ENCODE measurements around the gene JCAD. TPM values are rescaled to one million over a fixed set of nuclear protein-coding genes. Genes with fewer than 3 reads are reported as not detected.
"Not testable (repeated sequence)": the region's sequence is repeated elsewhere in the genome, so short reads cannot be mapped to it uniquely, and the experiment has no call there.

The JCAD gene, protein sequence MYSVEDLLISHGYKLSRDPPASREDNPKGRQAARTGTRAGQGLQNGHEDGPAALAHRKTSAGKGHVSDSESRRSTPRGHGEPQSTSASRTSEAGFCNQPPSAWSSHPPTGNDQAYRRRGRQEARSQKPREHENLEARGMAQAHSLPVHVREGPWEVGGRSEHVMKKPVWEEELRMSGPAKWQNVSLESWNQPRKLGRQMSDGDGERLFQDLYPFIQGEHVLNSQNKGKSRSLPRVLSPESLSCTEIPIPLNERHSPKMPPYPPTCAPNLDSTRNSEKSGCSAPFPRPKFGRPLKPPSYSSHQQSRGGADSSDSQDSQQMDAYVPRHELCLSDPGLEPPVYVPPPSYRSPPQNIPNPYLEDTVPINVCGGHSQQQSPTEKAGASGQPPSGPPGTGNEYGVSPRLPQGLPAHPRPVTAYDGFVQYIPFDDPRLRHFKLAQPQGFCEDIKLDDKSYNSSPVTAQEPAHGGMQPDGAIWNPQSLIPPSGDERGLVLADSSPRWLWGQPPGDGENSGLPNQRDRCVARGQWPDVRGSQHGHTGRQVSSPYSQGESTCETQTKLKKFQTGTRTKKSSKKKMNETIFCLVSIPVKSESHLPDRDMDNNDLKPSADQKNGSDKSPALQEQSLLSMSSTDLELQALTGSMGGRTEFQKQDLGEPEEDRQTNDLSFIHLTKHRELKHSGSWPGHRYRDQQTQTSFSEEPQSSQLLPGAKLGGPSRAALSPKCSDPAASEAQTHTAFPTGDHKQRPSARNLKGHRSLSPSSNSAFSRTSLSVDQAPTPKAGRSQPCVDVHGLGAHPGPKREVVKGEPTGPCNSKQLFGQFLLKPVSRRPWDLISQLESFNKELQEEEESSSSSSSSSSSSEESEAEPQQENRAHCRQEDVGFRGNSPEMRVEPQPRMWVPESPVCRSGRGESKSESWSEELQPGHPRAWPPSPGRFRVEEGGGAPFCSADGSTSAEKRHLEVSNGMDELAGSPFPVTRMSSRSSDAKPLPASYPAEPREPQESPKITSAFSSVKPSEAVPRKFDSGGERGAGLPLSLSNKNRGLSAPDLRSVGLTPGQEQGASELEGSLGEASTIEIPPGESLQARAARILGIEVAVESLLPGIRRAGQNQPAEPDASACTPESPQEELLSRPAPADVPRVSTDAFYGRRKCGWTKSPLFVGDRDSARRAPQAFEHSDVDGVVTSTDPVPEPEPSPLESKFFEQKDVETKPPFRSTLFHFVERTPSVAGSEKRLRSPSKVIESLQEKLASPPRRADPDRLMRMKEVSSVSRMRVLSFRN (N-terminal part only)
- total RNA-seq (ENCODE audit: low replicate concordance), result 11.0 and 31.0 TPM in 2 replicates
- long read RNA-seq, partial matches to known transcripts, result 0 of 4 reads
- long read RNA-seq, other reads (novel, unspliced or antisense), result 4 of 4 reads

DNA sequence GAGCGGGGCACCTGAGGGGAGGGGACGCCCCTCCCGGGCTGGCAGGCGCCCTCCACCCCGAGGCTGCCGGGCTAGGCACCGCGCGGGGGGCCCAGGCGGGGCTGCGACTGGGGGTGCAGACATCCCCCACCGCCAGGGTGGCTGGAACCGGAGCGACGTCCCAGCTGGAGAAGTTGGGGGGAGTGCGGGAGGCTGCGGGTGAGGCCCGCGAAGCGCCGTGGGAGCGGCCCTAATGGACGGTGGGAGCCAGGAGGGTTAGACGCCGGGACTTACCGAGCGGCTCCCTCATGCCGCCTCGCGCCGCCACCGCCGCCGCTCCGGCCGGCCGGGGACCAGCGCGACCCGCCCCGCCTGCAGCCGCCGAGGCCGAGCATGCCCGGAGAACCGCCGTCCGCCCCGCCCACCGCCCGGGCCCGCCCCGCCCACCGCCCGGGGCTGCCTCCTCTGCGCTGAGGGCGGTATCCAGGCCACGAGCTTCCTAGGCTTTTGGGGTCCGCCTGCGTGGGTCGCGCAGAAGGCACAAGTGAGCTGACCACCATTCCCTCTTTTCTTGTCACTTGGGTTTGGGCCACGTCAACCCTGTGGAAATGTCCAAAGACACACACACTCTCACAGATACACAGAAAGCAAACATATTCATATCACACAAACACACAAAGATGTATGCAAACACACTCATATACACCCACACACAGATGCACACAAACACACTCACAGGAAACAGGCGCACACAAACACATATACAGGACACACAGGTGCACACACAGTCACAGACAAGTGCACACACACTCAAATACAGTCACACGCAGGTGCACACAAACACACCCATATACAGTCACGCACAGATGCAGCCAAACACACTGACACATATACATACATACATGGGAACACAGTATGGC, at the start of gene JCAD:
Gene JCAD (minus strand): TSS at position 378 of the 899 bp plus-strand sequence. CDS start 11,774 bp downstream, outside the sequence.
- no peaks in the 10 kb centered on the region for H3K9me3 Mint-ChIP-seq
- peak within 1 kb of the TSS; percentile 70 for H3K27ac Mint-ChIP-seq
- peaks cover 28% of the 10 kb centered on the region for H3K27me3 Mint-ChIP-seq
- peak within 1 kb of the TSS; percentile 93 for H3K4me3 Mint-ChIP-seq
- H3K4me1 Mint-ChIP-seq (ENCODE audit: unreplicated experiment), result peaks cover 29% of the 10 kb centered on the region
- H3K36me3 Mint-ChIP-seq, result no peaks in the 10 kb centered on the region
- peak; percentile 81 for DNase-seq (ENCODE audit: extremely low spot score, unreplicated experiment)
- TF ChIP-seq, protein P1, sequence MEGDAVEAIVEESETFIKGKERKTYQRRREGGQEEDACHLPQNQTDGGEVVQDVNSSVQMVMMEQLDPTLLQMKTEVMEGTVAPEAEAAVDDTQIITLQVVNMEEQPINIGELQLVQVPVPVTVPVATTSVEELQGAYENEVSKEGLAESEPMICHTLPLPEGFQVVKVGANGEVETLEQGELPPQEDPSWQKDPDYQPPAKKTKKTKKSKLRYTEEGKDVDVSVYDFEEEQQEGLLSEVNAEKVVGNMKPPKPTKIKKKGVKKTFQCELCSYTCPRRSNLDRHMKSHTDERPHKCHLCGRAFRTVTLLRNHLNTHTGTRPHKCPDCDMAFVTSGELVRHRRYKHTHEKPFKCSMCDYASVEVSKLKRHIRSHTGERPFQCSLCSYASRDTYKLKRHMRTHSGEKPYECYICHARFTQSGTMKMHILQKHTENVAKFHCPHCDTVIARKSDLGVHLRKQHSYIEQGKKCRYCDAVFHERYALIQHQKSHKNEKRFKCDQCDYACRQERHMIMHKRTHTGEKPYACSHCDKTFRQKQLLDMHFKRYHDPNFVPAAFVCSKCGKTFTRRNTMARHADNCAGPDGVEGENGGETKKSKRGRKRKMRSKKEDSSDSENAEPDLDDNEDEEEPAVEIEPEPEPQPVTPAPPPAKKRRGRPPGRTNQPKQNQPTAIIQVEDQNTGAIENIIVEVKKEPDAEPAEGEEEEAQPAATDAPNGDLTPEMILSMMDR (conservative IDR thresholded peaks at IDR 0.05), result peak; percentile 40

DNA sequence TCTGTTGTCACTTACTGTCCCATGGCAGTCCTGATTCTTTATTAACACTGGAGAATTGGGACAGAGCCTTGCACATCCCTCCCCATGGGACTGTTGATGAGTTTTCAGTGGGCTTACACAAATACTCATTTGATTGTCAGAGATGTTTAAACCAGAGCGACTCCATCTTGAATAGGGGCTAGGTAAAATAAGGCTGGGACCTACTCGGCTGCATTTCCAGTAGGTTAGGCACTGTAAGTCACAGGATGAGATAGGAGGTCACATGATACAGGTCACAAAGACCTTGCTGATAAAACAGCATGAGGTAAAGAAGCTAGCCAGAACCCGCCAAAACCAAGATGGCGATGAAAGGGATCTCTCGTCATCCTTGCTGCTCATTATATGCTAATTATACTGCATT, 47.6 kb upstream of the JCAD start:
- H3K4me1 Mint-ChIP-seq (ENCODE audit: unreplicated experiment), result no peaks in the 10 kb centered on the region
- peaks cover 5% of the 10 kb centered on the region for H3K9me3 Mint-ChIP-seq
- TF ChIP-seq, protein P1 (conservative IDR thresholded peaks at IDR 0.05), result no peak
- peaks cover 4% of the 10 kb centered on the region for H3K36me3 Mint-ChIP-seq
- no peaks in the 10 kb centered on the region for H3K27me3 Mint-ChIP-seq
- no peak overlapping the region for H3K4me3 Mint-ChIP-seq
- no peak overlapping the region for H3K27ac Mint-ChIP-seq
- DNase-seq (ENCODE audit: extremely low spot score, unreplicated experiment), result no peak

DNA sequence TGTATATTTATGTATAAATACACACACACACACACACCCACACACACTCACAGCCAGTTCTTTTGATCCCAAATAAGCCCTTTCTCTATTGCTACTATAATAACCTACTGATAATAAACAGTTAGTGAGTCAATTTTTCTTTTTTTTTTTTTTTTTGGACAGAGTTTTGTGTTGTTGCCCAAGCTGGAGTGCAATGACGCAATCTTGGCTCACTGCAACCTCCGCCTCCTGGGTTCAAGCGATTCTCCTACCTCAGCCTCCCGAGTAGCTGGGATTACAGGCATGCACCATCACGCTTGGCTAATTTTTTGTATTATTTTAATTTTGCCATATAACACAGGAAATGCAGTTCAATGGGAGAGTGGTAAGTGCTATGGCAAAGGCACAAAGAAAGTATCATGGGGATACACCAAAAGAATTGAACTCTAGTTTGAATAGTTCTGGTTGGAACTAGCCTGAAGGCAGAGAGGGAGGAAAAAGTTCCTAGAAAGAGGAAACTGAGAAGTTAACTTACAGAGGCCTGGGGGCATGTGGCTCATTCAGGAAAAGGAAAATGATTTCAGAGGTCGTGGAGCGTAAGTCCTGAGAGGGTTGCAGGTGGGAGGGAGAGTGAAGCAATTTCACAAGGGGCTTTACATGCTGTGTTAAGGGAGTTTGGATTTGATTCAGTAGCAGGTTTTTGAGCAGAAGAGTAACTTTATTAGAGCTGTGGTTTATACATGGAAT, 44.4 kb upstream of the JCAD start:
- Mint-ChIP-seq H3K27ac (no peak overlapping the region), H3K9me3 (no peaks in the 10 kb centered on the region), H3K27me3 (no peaks in the 10 kb centered on the region), H3K4me3 (no peak overlapping the region), H3K4me1 (ENCODE audit: unreplicated experiment) (no peaks in the 10 kb centered on the region), H3K36me3 (no peaks in the 10 kb centered on the region)
- DNase-seq (ENCODE audit: extremely low spot score, unreplicated experiment), result no peak
- TF ChIP-seq, protein P1 (conservative IDR thresholded peaks at IDR 0.05), result no peak

DNA sequence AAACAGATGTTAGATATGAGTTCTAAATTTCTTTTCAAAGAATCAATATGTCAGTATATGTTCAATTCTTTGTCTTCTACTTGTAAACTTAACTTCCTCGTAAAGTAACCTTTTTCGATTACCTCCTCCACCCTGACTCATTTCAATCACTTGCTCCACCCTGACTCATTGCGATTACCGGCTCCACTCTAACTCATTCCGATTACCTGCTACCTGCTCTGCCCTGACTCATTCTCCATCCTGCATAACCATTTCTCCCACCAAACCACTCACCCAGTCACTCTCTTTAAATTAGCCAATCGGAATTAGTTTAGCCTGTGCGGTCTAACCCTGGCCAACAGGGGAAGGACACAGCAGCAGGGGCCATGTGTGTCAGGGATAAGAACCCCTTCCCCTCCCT, 40.3 kb upstream of the JCAD start:
- not testable (repeated sequence) for DNase-seq (ENCODE audit: extremely low spot score, unreplicated experiment); H3K27me3 Mint-ChIP-seq; H3K4me1 Mint-ChIP-seq (ENCODE audit: unreplicated experiment); H3K36me3 Mint-ChIP-seq; H3K4me3 Mint-ChIP-seq; H3K27ac Mint-ChIP-seq; H3K9me3 Mint-ChIP-seq

DNA sequence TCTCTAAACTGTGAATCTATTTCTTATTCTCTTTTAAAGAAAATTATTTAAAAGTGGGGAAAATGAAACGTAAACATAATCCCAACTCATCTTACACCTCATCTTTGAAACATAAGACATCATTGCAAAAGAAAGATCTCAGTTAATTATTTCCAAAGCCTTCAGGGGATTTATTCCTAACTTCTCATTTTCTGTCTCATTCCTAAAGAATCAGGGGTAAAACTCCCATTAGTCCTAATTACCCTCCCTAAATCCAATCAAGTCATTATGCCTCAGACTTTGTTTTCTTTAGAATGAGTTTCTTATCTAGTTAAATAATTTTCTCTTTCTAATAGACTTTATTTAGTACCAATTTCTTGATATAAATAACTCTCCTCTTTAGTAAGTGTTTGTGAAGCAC, 39.7 kb upstream of the JCAD start:
- H3K36me3 Mint-ChIP-seq, result no peaks in the 10 kb centered on the region
- DNase-seq (ENCODE audit: extremely low spot score, unreplicated experiment), result no peak
- peaks cover 4% of the 10 kb centered on the region for H3K27me3 Mint-ChIP-seq
- no peaks in the 10 kb centered on the region for H3K9me3 Mint-ChIP-seq
- no peak overlapping the region for H3K4me3 Mint-ChIP-seq
- TF ChIP-seq, protein P1 (conservative IDR thresholded peaks at IDR 0.05), result no peak
- peaks cover 7% of the 10 kb centered on the region for H3K4me1 Mint-ChIP-seq (ENCODE audit: unreplicated experiment)
- no peak overlapping the region for H3K27ac Mint-ChIP-seq

Data from type B pancreatic cell (in vitro differentiated cells).